HepG2 (cell line): ENCODE data around the gene OAT. TPM values are rescaled to one million over a fixed set of nuclear protein-coding genes. Genes with fewer than 3 reads are reported as not detected.

Experiments
- ATAC-seq: fragments of 200-7000 bp; cut with Tn5 transposase; 3 replicates; pipeline ENCODE4 v1.9.1; 2020; ENCODE audit warnings: mild to moderate bottlenecking, moderate library complexity
- BruUV-seq: library from RNA; stranded (reverse); fragments of 400-500 nt; replicated peaks from 2 replicates; lab custom pipeline; 2021; lab: Mats Ljungman, UMichigan
- CTCF ChIA-PET: fragments of 300-600 bp; formaldehyde crosslinking; extraction: SDS; loops from one replicate; lab custom pipeline; 2021; ENCODE audit warnings: low total read pairs, inconsistent platforms, low intra/inter-chr PET ratio; lab: Yijun Ruan, JAX
- POLR2A ChIA-PET: fragments of 350-600 bp; sonication (Branson Sonifier 250); formaldehyde crosslinking; loops from one replicate; lab custom pipeline; 2020; ENCODE audit warnings: antibody characterized with exemption, inconsistent platforms; lab: Yijun Ruan, JAX
- DNase-seq: peaks from one replicate; pipeline ENCODE4 v3.0.0-alpha.2; 2015; ENCODE audit warnings: low spot score
- FAIRE-seq: peaks from 3 replicates; lab custom pipeline; 2011; peaks lifted over from hg19 to GRCh38; lab: Jason Lieb, UNC
- H2AFZ ChIP-seq: one replicate; pipeline ENCODE4 v1.6.1; 2011; ENCODE audit warnings: low read length, inconsistent platforms
- H3K27ac ChIP-seq: fragments of 300-600 bp; 3 replicates; pipeline ENCODE4 v1.8.0; 2011; ENCODE audit warnings: mixed run types, mild to moderate bottlenecking, mixed read lengths, low read length, inconsistent platforms; ENCODE audit not compliant: insufficient read depth; ENCODE audit errors: extremely low read length
- H3K27me3 ChIP-seq, 2 experiments: fragments of 200-600 bp in 1 of 2; 2 replicates in 1 of 2; 3 replicates in 1 of 2; pipeline versions ENCODE4 v1.6.0 to v1.8.0; 2011; ENCODE audit warnings: low read length in 2 of 2, mild to moderate bottlenecking in 2 of 2, moderate library complexity in 2 of 2, inconsistent platforms in 1 of 2; ENCODE audit not compliant: insufficient read depth in 2 of 2, control insufficient read depth in 1 of 2
- H3K36me3 ChIP-seq, 2 experiments: fragments of 200-600 bp in 1 of 2; replicated peaks in 1 of 2; 2 replicates in 1 of 2; 3 replicates in 1 of 2; pipeline versions ENCODE4 v1.5.1 to v1.8.0; 2011; ENCODE audit warnings: low read length in 2 of 2, inconsistent platforms in 1 of 2; ENCODE audit not compliant: insufficient read depth in 2 of 2, control insufficient read depth in 1 of 2
- H3K4me1 ChIP-seq: 2 replicates; pipeline ENCODE4 v1.5.1; 2012; ENCODE audit warnings: low read length, inconsistent platforms; ENCODE audit not compliant: insufficient read depth
- H3K4me2 ChIP-seq: 2 replicates; pipeline ENCODE4 v1.6.0; 2011; ENCODE audit warnings: low read depth, low read length, inconsistent platforms
- H3K4me3 ChIP-seq, 3 experiments: fragments of 200-600 bp in 1 of 3; sonication (generic), shearing (Covaris generic) in 1 of 3; replicated peaks in 1 of 3; 2 replicates each; pipeline ENCODE4 v1.5.1; 2011 to 2016; ENCODE audit warnings: low read length in 3 of 3, inconsistent platforms in 2 of 3, low read depth in 2 of 3, mild to moderate bottlenecking in 2 of 3, control low read depth in 1 of 3, mixed read lengths in 1 of 3; ENCODE audit not compliant: insufficient read depth in 1 of 3
- H3K79me2 ChIP-seq: one replicate; pipeline ENCODE4 v1.6.1; 2011; ENCODE audit warnings: low read length, inconsistent platforms; ENCODE audit not compliant: insufficient read depth
- H3K9ac ChIP-seq: 2 replicates; pipeline ENCODE4 v1.6.0; 2011; ENCODE audit warnings: mild to moderate bottlenecking, low read depth, low read length, inconsistent platforms; ENCODE audit not compliant: insufficient read depth
- H3K9me3 ChIP-seq: 2 replicates; pipeline ENCODE4 v1.5.1; 2012; ENCODE audit warnings: mild to moderate bottlenecking, low read length
- H4K20me1 ChIP-seq: 2 replicates; pipeline ENCODE4 v1.6.0; 2011; ENCODE audit warnings: inconsistent platforms, mild to moderate bottlenecking, low read length, moderate library complexity; ENCODE audit not compliant: insufficient read depth
- AGO2 ChIP-seq: fragments of 200-400 bp; formaldehyde crosslinking; optimal IDR thresholded peaks from 2 replicates; pipeline ENCODE3; 2017; ENCODE audit warnings: mild to moderate bottlenecking, low read depth, low read length, moderate library complexity
- ATF4 ChIP-seq, 2 experiments: fragments of 450-650 bp in 1 of 2; sonication (generic) in 1 of 2; formaldehyde crosslinking; IDR thresholded peaks; 2 replicates each; pipeline versions ENCODE4 v1.5.0 to v1.8.0; 2020 to 2022; ENCODE audit warnings: mild to moderate bottlenecking in 1 of 2, missing genetic modification reagents in 1 of 2
- CCAR2 ChIP-seq: fragments of 200-400 bp; formaldehyde crosslinking; optimal IDR thresholded peaks from 2 replicates; pipeline ENCODE3; 2018; ENCODE audit warnings: low read depth, mild to moderate bottlenecking, low read length, moderate library complexity
- CCDC6 ChIP-seq: sonication (generic); formaldehyde crosslinking; IDR thresholded peaks from 2 replicates; pipeline ENCODE4 v1.8.1; 2022; ENCODE audit warnings: mild to moderate bottlenecking, missing genetic modification reagents, moderate library complexity
- CENPBD1 ChIP-seq: sonication (generic); formaldehyde crosslinking; IDR thresholded peaks from 2 replicates; pipeline ENCODE4 v1.8.0; 2022; ENCODE audit warnings: missing genetic modification reagents, low read depth, mild to moderate bottlenecking, borderline replicate concordance
- CERS6 ChIP-seq: sonication (generic); formaldehyde crosslinking; IDR thresholded peaks from 2 replicates; pipeline ENCODE4 v1.5.0; 2020; ENCODE audit warnings: missing genetic modification reagents
- CSRNP2 ChIP-seq: sonication (generic); formaldehyde crosslinking; conservative IDR thresholded peaks from 2 replicates; pipeline ENCODE4 v1.8.0; 2022; ENCODE audit warnings: low read depth, missing genetic modification reagents
- HCFC1 ChIP-seq: fragments of 150-350 bp; IDR thresholded peaks from 2 replicates; pipeline ENCODE4 v1.6.1; 2014; ENCODE audit warnings: low read depth, low read length
- KDM5B ChIP-seq: sonication (generic); formaldehyde crosslinking; IDR thresholded peaks from 2 replicates; pipeline ENCODE4 v1.4.0; 2020; ENCODE audit warnings: missing genetic modification reagents, mild to moderate bottlenecking, borderline replicate concordance
- MED13 ChIP-seq: sonication (generic); formaldehyde crosslinking; IDR thresholded peaks from 2 replicates; pipeline ENCODE4 v1.5.0; 2020; ENCODE audit warnings: missing genetic modification reagents
- SAP130 ChIP-seq: IDR thresholded peaks from 2 replicates; pipeline ENCODE4 v1.6.1; 2016; ENCODE audit warnings: low read depth
- SIX1 ChIP-seq: sonication (generic); formaldehyde crosslinking; IDR thresholded peaks from 2 replicates; pipeline ENCODE4 v1.4.0; 2020; ENCODE audit warnings: missing genetic modification reagents, borderline replicate concordance
- TFE3 ChIP-seq: IDR thresholded peaks from 2 replicates; pipeline ENCODE4 v1.6.1; 2016
- TGIF2 ChIP-seq: IDR thresholded peaks from 2 replicates; pipeline ENCODE4 v1.6.1; 2016; ENCODE audit warnings: control low read depth, missing compliant biosample characterization
- ZNF20 ChIP-seq: sonication (generic); formaldehyde crosslinking; IDR thresholded peaks from 2 replicates; pipeline ENCODE4 v1.4.0; 2020; ENCODE audit warnings: mild to moderate bottlenecking, moderate library complexity, missing genetic modification reagents
- ZNF343 ChIP-seq: sonication (generic); formaldehyde crosslinking; IDR thresholded peaks from 2 replicates; pipeline ENCODE4 v1.4.0; 2020; ENCODE audit warnings: mild to moderate bottlenecking, missing genetic modification reagents
- ZNF891 ChIP-seq: sonication (generic); formaldehyde crosslinking; IDR thresholded peaks from 2 replicates; pipeline ENCODE4 v1.5.0; 2020; ENCODE audit warnings: mild to moderate bottlenecking, missing genetic modification reagents
- ZSCAN20 ChIP-seq: sonication (generic); formaldehyde crosslinking; IDR thresholded peaks from 2 replicates; pipeline ENCODE4 v1.4.0; 2020; ENCODE audit warnings: missing genetic modification reagents, mild to moderate bottlenecking, borderline replicate concordance
- WGBS: methylation state at CpG from one replicate; pipeline ENCODE4 v1.1.6; 2017; ENCODE audit warnings: low lambda C conversion rate; 5-methylcytosine and 5-hydroxymethylcytosine counted together
- in situ Hi-C: cut with HindIII; loops from 2 replicates; pipeline ENCODE4 v1.10.0; 2017; ENCODE audit warnings: low pct_unique_long_range_greater_than_20kb; ENCODE audit not compliant: extremely low pct_ligation_motif_present
- intact Hi-C: fragments of 100-400 bp; cut with micrococcal nuclease; formaldehyde crosslinking; loops from one replicate; pipeline ENCODE4 v1.10.0; 2022; ENCODE audit not compliant: unreplicated experiment
- polyA plus RNA-seq, 8 experiments: library from polyadenylated mRNA; depleted of rRNA in 3 of 8; stranded (reverse) in 7 of 8; unstranded in 1 of 8; fragments of >200 nt; fragmentation: Illumina TruSeq in 4 of 8; extraction: Trizol in 4 of 8; gene quantifications; 2 replicates each; pipeline versions ENCODE4 v1.2.1 to v1.2.3, GENCODE V29; 2011 to 2016; ENCODE audit warnings: low read depth in 4 of 8, missing spikeins in 1 of 8, mixed read lengths in 1 of 8; ENCODE audit not compliant: insufficient read depth in 1 of 8
- total RNA-seq, 5 experiments: library from RNA; depleted of rRNA; stranded (reverse); fragments of >200 nt; fragmentation: Illumina TruSeq; extraction: Trizol; gene quantifications; 2 replicates each; pipeline ENCODE4 v1.2.3, GENCODE V29; 2016; ENCODE audit warnings: low read depth in 1 of 5

OAT gene
- total and polyA plus RNA-seq, 2 of the 13 experiments (the other 11 are each of a cell fraction or from before 2014, with no cell fraction given): 87.8 to 96.7 TPM

GRCh38 chr10:124417895-124418725 is 613 bp downstream of the OAT start:
- no TSS peak for BruUV-seq
- TF ChIP-seq CCAR2 (no peak), ATF4 (CRISPR knock-in tag; IDR thresholded peaks at IDR 0.05) (0 out of 4 replicates have a peak, but pooled peaks of 1 of the 2 experiments have one; percentile 25), TGIF2 (CRISPR knock-in tag) (no peak), ZNF343 (CRISPR knock-in tag) (no peak), SIX1 (no peak), CSRNP2 (CRISPR knock-in tag) (no peak), SAP130 (CRISPR knock-in tag) (0 out of 2 replicates have a peak, but pooled peaks have one; percentile 2), CCDC6 (CRISPR knock-in tag) (peak; percentile 67; the same call in 1 of the 2 replicates), MED13 (no peak), HCFC1 (no peak), TFE3 (CRISPR knock-in tag) (0 out of 2 replicates have a peak, but pooled peaks have one; percentile 29), ZNF20 (CRISPR knock-in tag) (no peak), ZSCAN20 (no peak; the same call in 1 of the 2 replicates), CENPBD1 (no peak), CERS6 (CRISPR knock-in tag) (no peak), KDM5B (no peak), ZNF891 (peak; percentile 43; the same call in 1 of the 2 replicates), AGO2 (peak; percentile 59)

More at GRCh38 chr10:124417895-124418725, 613 bp downstream of the OAT start:
- DNase-seq (peak; percentile 16), FAIRE-seq (no peak), ATAC-seq (peak; percentile 72)
- Histone ChIP-seq H4K20me1 (peaks cover 25% of the 10 kb centered on the region), H3K27ac (peak overlapping the region; percentile 48), H3K36me3 (0 out of 5 replicates have a peak, but pooled peaks cover 0 to 4% of the 10 kb centered on the region in 2 experiments), H3K4me3 (peak overlapping the region; percentile 79 to 81 (median 79)), H3K27me3 (peaks cover 0 to 20% of the 10 kb centered on the region in 2 experiments; a peak in 2 of 5 replicates), H3K79me2 (peaks cover 38% of the 10 kb centered on the region), H3K4me1 (peaks cover 57% of the 10 kb centered on the region), H3K4me2 (peak overlapping the region; percentile 92), H3K9ac (peak overlapping the region; percentile 79), H2AFZ (no peak overlapping the region), H3K9me3 (no peaks in the 10 kb centered on the region)
- in situ Hi-C loops: loop anchor here (5.0 kb wide), 1 partner anchor 44 kb away; the partner anchor contains the start of gene LHPP
- intact Hi-C loops: loop anchor here (2.0 kb wide), 1 partner anchor 53 kb away; no protein-coding TSS in a partner anchor
- WGBS: 2% methylated on average over 17 of the region's 64 CpGs
- ChIA-PET CTCF (no interaction called here), POLR2A (interaction anchor here (0.9 to 4.3 kb wide), 16 partner anchors 12 to 370 kb away, joined by 3 to 27 read pairs (median 5); partner anchors contain the start of gene LHPP)
